A549 treated with RU486 at 1 μM for 4 hours (cell line): ENCODE measurements around the gene RIC3. TPM values are rescaled to one million over a fixed set of nuclear protein-coding genes. Genes with fewer than 3 reads are reported as not detected.

Experiments used
- total RNA-seq: library from RNA; stranded (reverse); fragments of 200-300 nt; extraction: Qiagen RNA extraction; gene quantifications from 5 replicates; pipeline ENCODE4 v1.2.3, GENCODE V29; 2022; ENCODE audit warnings: low read depth

RIC3 gene, protein sequence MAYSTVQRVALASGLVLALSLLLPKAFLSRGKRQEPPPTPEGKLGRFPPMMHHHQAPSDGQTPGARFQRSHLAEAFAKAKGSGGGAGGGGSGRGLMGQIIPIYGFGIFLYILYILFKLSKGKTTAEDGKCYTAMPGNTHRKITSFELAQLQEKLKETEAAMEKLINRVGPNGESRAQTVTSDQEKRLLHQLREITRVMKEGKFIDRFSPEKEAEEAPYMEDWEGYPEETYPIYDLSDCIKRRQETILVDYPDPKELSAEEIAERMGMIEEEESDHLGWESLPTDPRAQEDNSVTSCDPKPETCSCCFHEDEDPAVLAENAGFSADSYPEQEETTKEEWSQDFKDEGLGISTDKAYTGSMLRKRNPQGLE
- 1.8 to 2.5 TPM (median 2.4 TPM) in 5 replicates for total RNA-seq

DNA sequence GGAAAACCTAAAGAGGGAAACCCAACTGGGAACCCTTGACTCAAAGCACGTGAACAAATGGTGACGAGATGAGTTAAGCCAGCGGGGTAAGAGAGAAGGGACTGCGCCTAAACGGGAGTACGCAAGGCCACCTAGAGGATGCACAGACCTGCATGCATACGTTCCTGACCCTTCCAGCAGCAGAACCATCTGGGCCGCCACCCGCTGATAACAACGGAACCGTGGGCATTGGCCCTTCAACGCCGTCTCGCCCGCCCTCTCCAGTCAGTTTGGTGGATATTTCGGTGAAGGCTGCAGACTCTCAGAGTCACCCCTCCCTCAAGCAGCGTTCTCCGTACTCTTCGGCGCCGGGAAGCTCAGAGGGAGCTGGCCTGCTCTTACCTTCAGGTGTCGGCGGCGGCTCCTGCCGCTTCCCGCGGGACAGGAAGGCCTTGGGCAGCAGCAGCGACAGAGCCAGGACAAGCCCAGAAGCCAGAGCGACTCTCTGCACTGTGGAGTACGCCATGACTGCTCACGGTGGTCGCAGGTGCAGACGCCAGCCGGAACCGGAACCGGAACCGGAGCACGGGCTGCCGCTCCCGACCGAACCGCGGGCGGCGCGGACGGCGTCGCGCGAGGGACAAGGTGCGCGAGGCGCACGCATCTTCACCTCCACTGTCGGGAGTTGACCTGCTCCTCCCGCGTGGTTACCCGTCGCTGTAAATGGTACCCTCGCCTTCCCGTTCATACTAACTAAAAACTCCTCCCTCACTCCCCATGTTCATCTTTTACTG is at the start of gene RIC3:
Gene RIC3, minus strand, starts transcription at position 541 of the 773 bp plus-strand sequence. Its CDS starts 36 bp downstream, at position 505.

DNA sequence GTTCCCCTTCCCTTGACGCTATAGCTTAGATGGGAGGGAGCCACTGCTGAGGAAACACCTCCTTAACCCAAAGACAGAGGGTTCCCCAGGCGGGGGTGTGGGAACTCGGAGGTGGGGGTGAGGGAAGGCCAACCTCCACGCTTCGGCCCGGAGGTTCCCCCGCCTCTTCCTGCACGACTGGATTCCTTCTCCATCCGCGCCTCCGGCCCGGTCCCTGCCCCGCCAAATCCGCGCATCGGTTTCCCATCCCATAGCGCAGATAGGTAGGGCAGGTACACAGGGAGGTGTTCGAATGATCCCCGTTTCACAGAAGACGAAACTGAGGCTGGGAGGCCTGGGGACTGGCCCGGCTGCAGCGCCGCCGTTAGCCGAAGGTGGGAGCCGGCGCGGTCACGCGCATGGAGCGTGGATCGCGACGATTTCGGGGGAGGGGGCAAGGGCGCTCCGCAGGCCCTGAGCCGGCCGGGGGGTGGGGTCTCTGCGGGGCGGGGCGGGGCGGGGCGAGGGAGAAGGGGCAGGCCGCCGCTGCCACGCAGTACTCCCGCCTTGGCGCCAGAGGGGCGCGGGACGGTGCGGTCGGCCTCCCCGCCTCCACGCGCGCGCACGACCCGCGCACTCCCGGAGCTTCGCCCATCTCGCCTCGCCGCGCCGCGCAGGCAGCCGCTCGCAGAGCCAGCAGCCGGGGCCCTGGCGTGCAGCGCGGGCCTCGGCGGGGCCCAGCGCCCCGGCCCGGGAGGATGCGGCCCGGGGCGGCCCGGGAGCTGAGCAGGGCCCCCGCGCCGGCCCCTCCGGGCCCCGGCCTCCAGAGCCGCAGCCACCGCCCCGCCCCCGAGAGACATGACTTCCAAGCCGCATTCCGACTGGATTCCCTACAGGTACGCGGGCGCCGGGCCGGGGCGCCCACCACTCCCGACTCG is 87.9 kb downstream of the RIC3 start, which contains the start of gene TUB:
Gene TUB, plus strand, starts transcription at position 538 of the 917 bp plus-strand sequence. Its CDS starts 300 bp downstream, at position 838.

Other genes starting within 250 kb of the RIC3 start
- not detected in 5 replicates for gene OR10A6, start 237.8 kb downstream of the RIC3 start, total RNA-seq
- not detected in 5 replicates for gene OR10A3, start 227.3 kb downstream of the RIC3 start, total RNA-seq
- gene NLRP10, start 203.6 kb downstream of the RIC3 start, total RNA-seq, result not detected in 5 replicates
- 318 to 343 TPM (median 324 TPM) in 5 replicates for gene EIF3F, start 181.7 kb downstream of the RIC3 start, total RNA-seq
- 5.2 to 8.0 TPM (median 7.4 TPM) in 5 replicates for gene TUB, start 87.8 kb downstream of the RIC3 start, total RNA-seq
- 1.8 to 3.4 TPM (median 3.3 TPM) in 5 replicates for gene LMO1, start 94.9 kb upstream of the RIC3 start, total RNA-seq